ENCODE data around the gene ARHGAP5.

Gene ARHGAP5

GRCh38 chr14:32050878-32051277 lies 26.2 kb upstream of the ARHGAP5 start:
- Histone ChIP-seq H3K4me3 (ENCODE audit: low read length) (no peak overlapping the region), H3K4me1 (ENCODE audit: control insufficient read depth, low read length) (no peaks in the 10 kb centered on the region), H4K20me1 (ENCODE audit: control insufficient read depth, insufficient read depth, low read depth, low read length) (no peaks in the 10 kb centered on the region), H3K27me3 (ENCODE audit: control insufficient read depth, low read length) (no peaks in the 10 kb centered on the region), H3K9me3 (ENCODE audit: control insufficient read depth, insufficient read depth, low read length) (no peaks in the 10 kb centered on the region), H3K4me2 (ENCODE audit: low read length) (no peak overlapping the region), H3K27ac (ENCODE audit: low read depth, low read length) (no peak overlapping the region), H3K36me3 (ENCODE audit: control insufficient read depth, low read length) (no peaks in the 10 kb centered on the region), H3F3A (ENCODE audit: control insufficient read depth, insufficient read depth) (no peaks in the 10 kb centered on the region), H3K9me2 (replicated peaks; ENCODE audit: control insufficient read depth, low read length) (no peaks in the 10 kb centered on the region), H3K79me2 (ENCODE audit: control insufficient read depth, low read length) (no peaks in the 10 kb centered on the region)
- TF ChIP-seq CTCF (IDR thresholded peaks at IDR 0.05; ENCODE audit: low read depth, low read length, poor library complexity, severe bottlenecking) = no peak
- TF ChIP-seq EZH2phosphoT487 (IDR thresholded peaks at IDR 0.05; ENCODE audit: borderline replicate concordance, low read length) = no peak

DNA sequence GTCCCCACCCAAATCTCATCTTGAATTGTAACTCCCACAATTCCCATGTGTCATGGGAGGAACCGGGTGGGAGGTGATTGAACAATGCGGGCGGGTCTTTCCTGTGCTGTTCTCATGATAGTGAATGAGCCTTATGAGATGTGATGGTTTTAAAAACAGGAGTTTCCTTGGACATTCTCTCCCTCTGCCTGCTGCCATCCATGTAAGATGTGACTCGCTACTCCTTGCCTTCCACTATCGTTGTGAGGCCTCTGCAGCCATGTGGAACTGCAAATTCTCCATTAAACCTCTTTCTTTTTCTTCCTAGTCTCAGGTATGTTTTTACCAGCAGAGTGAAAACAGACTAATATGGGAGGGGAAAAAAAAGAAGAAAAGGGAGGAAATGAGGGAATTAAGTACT lies 22.6 kb upstream of the ARHGAP5 start:
- Histone ChIP-seq H3K79me2 (ENCODE audit: control insufficient read depth, low read length) (no peaks in the 10 kb centered on the region), H4K20me1 (ENCODE audit: control insufficient read depth, insufficient read depth, low read depth, low read length) (no peaks in the 10 kb centered on the region), H3K4me2 (ENCODE audit: low read length) (no peak overlapping the region), H3F3A (ENCODE audit: control insufficient read depth, insufficient read depth) (no peaks in the 10 kb centered on the region), H3K4me3 (ENCODE audit: low read length) (no peak overlapping the region), H3K9me3 (ENCODE audit: control insufficient read depth, insufficient read depth, low read length) (no peaks in the 10 kb centered on the region), H3K36me3 (ENCODE audit: control insufficient read depth, low read length) (no peaks in the 10 kb centered on the region), H3K4me1 (ENCODE audit: control insufficient read depth, low read length) (no peaks in the 10 kb centered on the region), H3K27me3 (ENCODE audit: control insufficient read depth, low read length) (no peaks in the 10 kb centered on the region), H3K27ac (ENCODE audit: low read depth, low read length) (no peak overlapping the region), H3K9me2 (replicated peaks; ENCODE audit: control insufficient read depth, low read length) (no peaks in the 10 kb centered on the region)
- TF ChIP-seq EZH2phosphoT487 (IDR thresholded peaks at IDR 0.05; ENCODE audit: borderline replicate concordance, low read length) (no peak), CTCF (IDR thresholded peaks at IDR 0.05; ENCODE audit: low read depth, low read length, poor library complexity, severe bottlenecking) (no peak)

DNA sequence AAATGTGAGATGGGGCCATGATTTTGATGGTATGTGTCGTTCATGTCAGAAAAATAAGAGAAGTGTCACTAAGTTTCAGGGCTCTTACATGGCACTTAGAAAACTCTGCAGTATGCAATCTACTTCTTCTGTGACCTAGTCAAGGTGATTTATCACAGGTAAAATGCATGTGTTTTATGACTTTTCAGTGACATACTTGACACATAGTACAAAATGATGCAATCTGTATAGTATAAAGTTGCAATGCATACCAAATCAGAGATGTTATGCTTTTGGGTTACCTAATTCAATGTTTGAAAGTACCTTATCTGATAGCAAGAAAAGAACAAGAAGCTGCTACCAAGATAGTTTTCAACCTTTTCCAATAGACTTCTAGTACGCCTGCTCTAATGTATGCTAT lies 21.9 kb upstream of the ARHGAP5 start:
- Histone ChIP-seq H3K27me3 (ENCODE audit: control insufficient read depth, low read length) (no peaks in the 10 kb centered on the region), H3K79me2 (ENCODE audit: control insufficient read depth, low read length) (no peaks in the 10 kb centered on the region), H3K4me1 (ENCODE audit: control insufficient read depth, low read length) (no peaks in the 10 kb centered on the region), H3K27ac (ENCODE audit: low read depth, low read length) (no peak overlapping the region), H3K36me3 (ENCODE audit: control insufficient read depth, low read length) (no peaks in the 10 kb centered on the region), H3F3A (ENCODE audit: control insufficient read depth, insufficient read depth) (no peaks in the 10 kb centered on the region), H4K20me1 (ENCODE audit: control insufficient read depth, insufficient read depth, low read depth, low read length) (no peaks in the 10 kb centered on the region), H3K4me3 (ENCODE audit: low read length) (no peak overlapping the region), H3K4me2 (ENCODE audit: low read length) (no peak overlapping the region), H3K9me2 (replicated peaks; ENCODE audit: control insufficient read depth, low read length) (no peaks in the 10 kb centered on the region), H3K9me3 (ENCODE audit: control insufficient read depth, insufficient read depth, low read length) (no peaks in the 10 kb centered on the region)
- TF ChIP-seq CTCF (IDR thresholded peaks at IDR 0.05; ENCODE audit: low read depth, low read length, poor library complexity, severe bottlenecking) (no peak), EZH2phosphoT487 (IDR thresholded peaks at IDR 0.05; ENCODE audit: borderline replicate concordance, low read length) (no peak)

DNA sequence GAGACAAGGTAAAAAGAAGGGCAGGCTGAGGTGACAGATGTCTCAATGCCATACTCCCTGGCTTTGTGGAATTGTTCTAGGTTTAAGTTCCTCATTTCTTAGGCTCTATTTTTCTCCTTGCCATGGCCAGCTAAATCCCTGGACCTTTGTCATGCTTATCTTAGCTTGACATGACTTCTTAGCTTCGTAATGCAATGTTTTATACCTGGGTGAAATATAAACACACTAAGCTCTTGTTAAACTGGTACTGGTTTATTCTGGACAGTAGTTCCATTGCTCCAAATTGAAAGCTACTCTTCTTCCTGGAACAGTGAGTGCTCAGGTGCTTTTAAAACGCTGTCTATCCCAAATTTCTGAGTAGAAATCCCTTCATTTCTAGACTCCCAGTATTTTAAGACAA lies 17.4 kb upstream of the ARHGAP5 start:
- no peaks in the 10 kb centered on the region for H3K36me3 ChIP-seq (ENCODE audit: control insufficient read depth, low read length)
- H3K27me3 ChIP-seq (ENCODE audit: control insufficient read depth, low read length) = no peaks in the 10 kb centered on the region
- no peaks in the 10 kb centered on the region for H3K9me3 ChIP-seq (ENCODE audit: control insufficient read depth, insufficient read depth, low read length)
- H3K4me3 ChIP-seq (ENCODE audit: low read length) = no peak overlapping the region
- H3K4me2 ChIP-seq (ENCODE audit: low read length) = no peak overlapping the region
- H3K27ac ChIP-seq (ENCODE audit: low read depth, low read length) = no peak overlapping the region
- TF ChIP-seq EZH2phosphoT487 (IDR thresholded peaks at IDR 0.05; ENCODE audit: borderline replicate concordance, low read length) (no peak), CTCF (IDR thresholded peaks at IDR 0.05; ENCODE audit: low read depth, low read length, poor library complexity, severe bottlenecking) (no peak)
- no peaks in the 10 kb centered on the region for H3K79me2 ChIP-seq (ENCODE audit: control insufficient read depth, low read length)
- H3F3A ChIP-seq (ENCODE audit: control insufficient read depth, insufficient read depth) = no peaks in the 10 kb centered on the region
- no peaks in the 10 kb centered on the region for H4K20me1 ChIP-seq (ENCODE audit: control insufficient read depth, insufficient read depth, low read depth, low read length)
- H3K4me1 ChIP-seq (ENCODE audit: control insufficient read depth, low read length) = no peaks in the 10 kb centered on the region
- no peaks in the 10 kb centered on the region for H3K9me2 ChIP-seq (replicated peaks; ENCODE audit: control insufficient read depth, low read length)

Data from DOHH2 (cell line).